ENCODE measurements around the gene DTYMK. TPM values are rescaled to one million over a fixed set of nuclear protein-coding genes. Genes with fewer than 3 reads are reported as not detected.

The DTYMK gene
- total and polyA plus RNA-seq, 2 of the 8 experiments (the other 6 are each of a cell fraction or from before 2014, with no cell fraction given), result 58.3 to 69.9 TPM

DNA sequence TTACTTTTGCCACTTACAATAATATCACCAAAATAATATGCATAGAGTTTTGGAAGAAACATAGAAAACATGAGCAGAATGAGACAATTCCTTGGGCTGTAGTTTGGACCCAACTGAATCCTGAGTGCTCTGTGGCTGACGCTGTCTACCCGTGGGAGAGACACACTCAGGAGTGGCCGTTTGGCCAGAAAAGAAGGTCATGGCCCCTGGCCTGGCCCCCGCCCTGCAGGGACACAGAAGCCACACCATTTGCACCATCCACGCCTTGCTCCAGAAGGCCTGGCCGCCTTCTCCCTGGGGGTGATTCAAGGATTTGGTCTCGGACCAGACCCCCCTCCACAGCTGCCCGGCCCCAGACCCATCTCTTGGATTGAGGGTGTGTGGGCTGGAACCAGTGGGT lies 41.4 kb upstream of the DTYMK start (continued):
- TF ChIP-seq, protein P1, sequence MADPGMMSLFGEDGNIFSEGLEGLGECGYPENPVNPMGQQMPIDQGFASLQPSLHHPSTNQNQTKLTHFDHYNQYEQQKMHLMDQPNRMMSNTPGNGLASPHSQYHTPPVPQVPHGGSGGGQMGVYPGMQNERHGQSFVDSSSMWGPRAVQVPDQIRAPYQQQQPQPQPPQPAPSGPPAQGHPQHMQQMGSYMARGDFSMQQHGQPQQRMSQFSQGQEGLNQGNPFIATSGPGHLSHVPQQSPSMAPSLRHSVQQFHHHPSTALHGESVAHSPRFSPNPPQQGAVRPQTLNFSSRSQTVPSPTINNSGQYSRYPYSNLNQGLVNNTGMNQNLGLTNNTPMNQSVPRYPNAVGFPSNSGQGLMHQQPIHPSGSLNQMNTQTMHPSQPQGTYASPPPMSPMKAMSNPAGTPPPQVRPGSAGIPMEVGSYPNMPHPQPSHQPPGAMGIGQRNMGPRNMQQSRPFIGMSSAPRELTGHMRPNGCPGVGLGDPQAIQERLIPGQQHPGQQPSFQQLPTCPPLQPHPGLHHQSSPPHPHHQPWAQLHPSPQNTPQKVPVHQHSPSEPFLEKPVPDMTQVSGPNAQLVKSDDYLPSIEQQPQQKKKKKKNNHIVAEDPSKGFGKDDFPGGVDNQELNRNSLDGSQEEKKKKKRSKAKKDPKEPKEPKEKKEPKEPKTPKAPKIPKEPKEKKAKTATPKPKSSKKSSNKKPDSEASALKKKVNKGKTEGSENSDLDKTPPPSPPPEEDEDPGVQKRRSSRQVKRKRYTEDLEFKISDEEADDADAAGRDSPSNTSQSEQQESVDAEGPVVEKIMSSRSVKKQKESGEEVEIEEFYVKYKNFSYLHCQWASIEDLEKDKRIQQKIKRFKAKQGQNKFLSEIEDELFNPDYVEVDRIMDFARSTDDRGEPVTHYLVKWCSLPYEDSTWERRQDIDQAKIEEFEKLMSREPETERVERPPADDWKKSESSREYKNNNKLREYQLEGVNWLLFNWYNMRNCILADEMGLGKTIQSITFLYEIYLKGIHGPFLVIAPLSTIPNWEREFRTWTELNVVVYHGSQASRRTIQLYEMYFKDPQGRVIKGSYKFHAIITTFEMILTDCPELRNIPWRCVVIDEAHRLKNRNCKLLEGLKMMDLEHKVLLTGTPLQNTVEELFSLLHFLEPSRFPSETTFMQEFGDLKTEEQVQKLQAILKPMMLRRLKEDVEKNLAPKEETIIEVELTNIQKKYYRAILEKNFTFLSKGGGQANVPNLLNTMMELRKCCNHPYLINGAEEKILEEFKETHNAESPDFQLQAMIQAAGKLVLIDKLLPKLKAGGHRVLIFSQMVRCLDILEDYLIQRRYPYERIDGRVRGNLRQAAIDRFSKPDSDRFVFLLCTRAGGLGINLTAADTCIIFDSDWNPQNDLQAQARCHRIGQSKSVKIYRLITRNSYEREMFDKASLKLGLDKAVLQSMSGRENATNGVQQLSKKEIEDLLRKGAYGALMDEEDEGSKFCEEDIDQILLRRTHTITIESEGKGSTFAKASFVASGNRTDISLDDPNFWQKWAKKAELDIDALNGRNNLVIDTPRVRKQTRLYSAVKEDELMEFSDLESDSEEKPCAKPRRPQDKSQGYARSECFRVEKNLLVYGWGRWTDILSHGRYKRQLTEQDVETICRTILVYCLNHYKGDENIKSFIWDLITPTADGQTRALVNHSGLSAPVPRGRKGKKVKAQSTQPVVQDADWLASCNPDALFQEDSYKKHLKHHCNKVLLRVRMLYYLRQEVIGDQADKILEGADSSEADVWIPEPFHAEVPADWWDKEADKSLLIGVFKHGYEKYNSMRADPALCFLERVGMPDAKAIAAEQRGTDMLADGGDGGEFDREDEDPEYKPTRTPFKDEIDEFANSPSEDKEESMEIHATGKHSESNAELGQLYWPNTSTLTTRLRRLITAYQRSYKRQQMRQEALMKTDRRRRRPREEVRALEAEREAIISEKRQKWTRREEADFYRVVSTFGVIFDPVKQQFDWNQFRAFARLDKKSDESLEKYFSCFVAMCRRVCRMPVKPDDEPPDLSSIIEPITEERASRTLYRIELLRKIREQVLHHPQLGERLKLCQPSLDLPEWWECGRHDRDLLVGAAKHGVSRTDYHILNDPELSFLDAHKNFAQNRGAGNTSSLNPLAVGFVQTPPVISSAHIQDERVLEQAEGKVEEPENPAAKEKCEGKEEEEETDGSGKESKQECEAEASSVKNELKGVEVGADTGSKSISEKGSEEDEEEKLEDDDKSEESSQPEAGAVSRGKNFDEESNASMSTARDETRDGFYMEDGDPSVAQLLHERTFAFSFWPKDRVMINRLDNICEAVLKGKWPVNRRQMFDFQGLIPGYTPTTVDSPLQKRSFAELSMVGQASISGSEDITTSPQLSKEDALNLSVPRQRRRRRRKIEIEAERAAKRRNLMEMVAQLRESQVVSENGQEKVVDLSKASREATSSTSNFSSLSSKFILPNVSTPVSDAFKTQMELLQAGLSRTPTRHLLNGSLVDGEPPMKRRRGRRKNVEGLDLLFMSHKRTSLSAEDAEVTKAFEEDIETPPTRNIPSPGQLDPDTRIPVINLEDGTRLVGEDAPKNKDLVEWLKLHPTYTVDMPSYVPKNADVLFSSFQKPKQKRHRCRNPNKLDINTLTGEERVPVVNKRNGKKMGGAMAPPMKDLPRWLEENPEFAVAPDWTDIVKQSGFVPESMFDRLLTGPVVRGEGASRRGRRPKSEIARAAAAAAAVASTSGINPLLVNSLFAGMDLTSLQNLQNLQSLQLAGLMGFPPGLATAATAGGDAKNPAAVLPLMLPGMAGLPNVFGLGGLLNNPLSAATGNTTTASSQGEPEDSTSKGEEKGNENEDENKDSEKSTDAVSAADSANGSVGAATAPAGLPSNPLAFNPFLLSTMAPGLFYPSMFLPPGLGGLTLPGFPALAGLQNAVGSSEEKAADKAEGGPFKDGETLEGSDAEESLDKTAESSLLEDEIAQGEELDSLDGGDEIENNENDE (IDR thresholded peaks at IDR 0.05; ENCODE audit: insufficient replicate concordance, low read length), result no peak
- TF ChIP-seq MAFK (IDR thresholded peaks at IDR 0.05; ENCODE audit: low read depth, low read length), result no peak
- TF ChIP-seq RAD21 (IDR thresholded peaks at IDR 0.05 in 1 of 2, conservative IDR thresholded peaks at IDR 0.05 in 1 of 2; ENCODE audit: low read depth in 2 of 2, low read length in 2 of 2), result no peak
- TF ChIP-seq POLR2AphosphoS5 (IDR thresholded peaks at IDR 0.05; ENCODE audit: low read depth, low read length), result no peak
- no peak for TF ChIP-seq SIX5 (IDR thresholded peaks at IDR 0.05; ENCODE audit: low read depth, low read length)
- TF ChIP-seq SAP30 (IDR thresholded peaks at IDR 0.05; ENCODE audit: insufficient read depth, insufficient replicate concordance, low read length), result no peak
- TF ChIP-seq CTBP2 (IDR thresholded peaks at IDR 0.05; ENCODE audit: borderline replicate concordance, insufficient read depth, insufficient read length, low read length), result no peak
- TF ChIP-seq KDM4A (IDR thresholded peaks at IDR 0.05; ENCODE audit: low read depth, low read length, severe bottlenecking), result no peak
- TF ChIP-seq KDM1A (IDR thresholded peaks at IDR 0.05; ENCODE audit: borderline replicate concordance, low read length), result no peak
- TF ChIP-seq, protein P2, sequence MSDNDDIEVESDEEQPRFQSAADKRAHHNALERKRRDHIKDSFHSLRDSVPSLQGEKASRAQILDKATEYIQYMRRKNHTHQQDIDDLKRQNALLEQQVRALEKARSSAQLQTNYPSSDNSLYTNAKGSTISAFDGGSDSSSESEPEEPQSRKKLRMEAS (IDR thresholded peaks at IDR 0.05), result no peak
- TF ChIP-seq SIN3A (conservative IDR thresholded peaks at IDR 0.05 in 1 of 2, IDR thresholded peaks at IDR 0.05 in 1 of 2; ENCODE audit: low read depth in 1 of 2, low read length in 2 of 2), result no peak
